ENCODE data around the gene AGPS.
A peak's percentile ranks its signal among the peaks of the same experiment; 100 is the strongest.
"Not testable (repeated sequence)": the region's sequence is repeated elsewhere in the genome, so short reads cannot be mapped to it uniquely, and the experiment has no call there.

AGPS gene

DNA sequence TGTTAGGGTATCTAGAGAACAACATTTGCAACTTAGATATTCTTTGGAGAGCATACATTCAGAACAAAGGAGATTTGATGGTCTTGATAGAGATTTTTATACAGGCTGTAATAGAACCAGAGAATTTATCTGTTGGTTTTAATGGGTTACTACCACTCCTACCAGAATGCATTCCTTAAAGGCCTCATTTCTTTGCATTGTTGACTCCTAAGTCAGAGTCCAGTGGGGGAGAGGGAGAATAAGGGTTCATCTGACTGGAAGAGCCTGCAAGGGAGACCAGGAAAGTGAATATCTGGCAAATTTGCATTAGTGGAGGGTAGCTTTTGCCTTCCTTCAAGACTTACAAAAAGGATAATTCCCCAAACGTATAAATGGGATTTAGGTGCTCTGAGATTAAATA is 29.7 kb downstream of the AGPS start:
- no peak for DNase-seq (ENCODE audit: low read depth)

DNA sequence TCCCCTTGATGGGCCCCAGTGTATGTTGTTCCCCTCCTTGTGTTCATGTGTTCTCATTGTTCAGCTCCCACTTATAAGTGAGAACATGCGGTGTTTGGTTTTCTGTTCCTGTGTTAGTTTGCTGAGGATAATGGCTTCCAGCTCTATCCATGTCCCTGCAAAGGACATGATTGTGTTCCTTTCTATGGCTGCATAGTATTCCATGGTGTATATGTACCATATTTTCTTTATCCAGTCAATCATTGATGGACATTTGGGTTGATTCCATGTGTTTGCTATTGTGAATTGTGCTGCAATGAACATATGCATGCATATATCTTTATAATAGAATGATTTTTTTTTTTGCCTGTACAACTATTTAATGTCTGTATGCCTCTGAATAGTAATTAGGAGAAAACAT is 31.5 kb downstream of the AGPS start:
- DNase-seq (ENCODE audit: low read depth): not testable (repeated sequence)

GRCh38 chr2:177424620-177425019 is 32.0 kb downstream of the AGPS start:
- DNase-seq (ENCODE audit: low read depth): not testable (repeated sequence)

GRCh38 chr2:177427316-177427715 is 34.7 kb downstream of the AGPS start:
- no peak for DNase-seq (ENCODE audit: low read depth)

GRCh38 chr2:177427936-177428335 is 35.4 kb downstream of the AGPS start:
- DNase-seq (ENCODE audit: low read depth): not testable (repeated sequence)

GRCh38 chr2:177429688-177430325 is 37.2 kb downstream of the AGPS start:
- DNase-seq (ENCODE audit: low read depth): peak; percentile 79

- no peak for DNase-seq (ENCODE audit: low read depth)
Measured at GRCh38 chr2:177430411-177430810, 37.8 kb downstream of the AGPS start.

GRCh38 chr2:177431111-177431725 is 38.6 kb downstream of the AGPS start:
- DNase-seq (ENCODE audit: low read depth): not testable (repeated sequence)

DNA sequence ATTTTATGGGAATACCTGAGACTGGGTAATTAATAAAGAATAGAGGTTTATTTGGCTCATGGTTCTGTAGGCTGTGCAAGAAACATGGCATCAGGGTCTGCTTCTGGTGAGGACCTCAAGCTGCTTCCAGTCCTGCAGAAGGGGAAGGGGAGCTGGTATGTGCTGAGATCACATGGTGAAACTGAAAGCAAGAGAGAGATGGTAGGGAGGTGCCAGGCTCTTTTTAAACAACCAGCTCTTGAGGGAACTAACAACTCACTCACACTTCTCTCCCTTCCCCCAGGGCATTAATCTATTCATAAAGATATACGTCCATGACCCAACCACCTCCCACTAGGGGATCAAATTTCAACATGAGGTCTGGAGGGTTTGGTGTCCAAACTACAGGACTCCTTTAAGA is 40.1 kb downstream of the AGPS start:
- DNase-seq (ENCODE audit: low read depth): no peak

DNA sequence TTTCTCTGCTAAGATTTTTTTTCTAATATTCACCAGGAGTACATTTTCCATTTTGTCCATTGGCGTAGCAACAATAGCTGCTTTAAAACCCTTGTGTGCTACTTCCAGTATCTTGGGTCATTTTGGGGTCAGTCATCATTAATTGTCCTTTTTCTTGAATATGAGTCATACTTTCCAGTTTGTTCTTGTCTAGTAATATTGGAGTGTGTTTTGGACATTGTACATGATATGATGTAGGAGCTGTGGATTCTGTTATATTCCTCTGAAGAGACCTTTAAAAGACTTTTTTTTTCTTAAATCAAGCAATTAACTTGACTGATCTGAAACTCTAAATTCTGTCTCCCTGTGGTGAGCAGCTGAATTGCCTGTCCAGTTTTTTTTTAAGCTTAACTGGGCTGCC is 40.8 kb downstream of the AGPS start:
- no peak for DNase-seq (ENCODE audit: low read depth)

GRCh38 chr2:177434475-177434874 is 41.9 kb downstream of the AGPS start:
- no peak for DNase-seq (ENCODE audit: low read depth)

GRCh38 chr2:177445200-177445599 is 52.6 kb downstream of the AGPS start:
- no peak for DNase-seq (ENCODE audit: low read depth)

- DNase-seq (ENCODE audit: low read depth): no peak
Measured at GRCh38 chr2:177448031-177448430, 55.5 kb downstream of the AGPS start.

DNA sequence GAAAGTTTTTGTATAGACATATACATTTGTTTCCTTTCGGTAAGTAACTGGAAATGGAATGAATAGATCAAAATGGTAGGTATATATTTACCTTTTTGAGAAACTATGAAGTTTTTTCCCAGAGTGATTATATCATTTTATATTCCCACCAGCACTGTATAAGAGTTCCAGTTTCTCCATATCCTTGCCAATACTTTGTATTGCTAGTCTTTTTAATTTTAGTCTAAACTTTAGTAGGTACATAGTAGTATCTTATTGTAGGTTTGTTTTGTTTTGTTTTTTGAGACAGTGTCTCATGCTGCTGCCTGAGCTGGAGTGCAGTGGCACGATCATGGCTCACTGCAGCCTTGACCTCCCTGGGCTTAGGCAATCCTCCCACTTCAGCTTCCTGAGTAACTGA is 56.6 kb downstream of the AGPS start:
- no peak for DNase-seq (ENCODE audit: low read depth)

GRCh38 chr2:177455187-177455586 is 62.6 kb downstream of the AGPS start:
- no peak for DNase-seq (ENCODE audit: low read depth)

DNA sequence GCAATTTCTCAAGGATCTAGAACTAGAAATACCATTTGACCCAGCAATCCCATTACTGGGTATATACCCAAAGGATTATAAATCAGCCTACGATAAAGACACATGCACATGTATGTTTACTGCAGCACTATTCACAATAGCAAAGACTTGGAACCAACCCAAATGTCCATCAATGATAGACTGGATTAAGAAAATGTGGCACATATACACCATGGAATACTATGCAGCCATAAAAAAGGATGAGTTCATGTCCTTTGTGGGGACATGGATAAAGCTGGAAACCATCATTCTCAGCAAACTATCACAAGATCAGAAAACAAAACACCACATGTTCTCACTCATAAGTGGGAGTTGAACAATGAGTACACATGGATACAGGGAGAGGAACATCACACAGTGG is 67.2 kb downstream of the AGPS start:
- DNase-seq (ENCODE audit: low read depth): not testable (repeated sequence)

- no peak for DNase-seq (ENCODE audit: low read depth)
Measured at GRCh38 chr2:177460973-177461585, 68.5 kb downstream of the AGPS start.

DNA sequence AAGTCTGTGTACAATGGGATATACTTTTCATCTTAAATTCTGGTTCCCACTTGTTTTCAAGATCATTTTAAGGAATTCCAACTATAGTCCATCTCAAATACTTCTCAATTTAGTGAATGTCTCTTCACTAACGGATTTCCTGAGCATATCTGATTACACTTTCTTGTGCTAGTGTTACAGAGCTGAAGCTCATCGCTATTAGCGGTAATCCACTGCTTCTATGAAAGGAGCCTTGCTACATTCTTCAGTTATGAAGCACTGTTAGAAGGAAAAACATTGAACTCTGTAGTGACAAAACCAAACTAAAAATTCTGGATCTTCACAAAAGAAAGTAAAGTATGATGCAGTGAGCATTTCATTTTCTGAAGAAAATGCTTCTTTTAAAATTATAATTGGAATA is 72.0 kb downstream of the AGPS start:
- no peak for DNase-seq (ENCODE audit: low read depth)

DNA sequence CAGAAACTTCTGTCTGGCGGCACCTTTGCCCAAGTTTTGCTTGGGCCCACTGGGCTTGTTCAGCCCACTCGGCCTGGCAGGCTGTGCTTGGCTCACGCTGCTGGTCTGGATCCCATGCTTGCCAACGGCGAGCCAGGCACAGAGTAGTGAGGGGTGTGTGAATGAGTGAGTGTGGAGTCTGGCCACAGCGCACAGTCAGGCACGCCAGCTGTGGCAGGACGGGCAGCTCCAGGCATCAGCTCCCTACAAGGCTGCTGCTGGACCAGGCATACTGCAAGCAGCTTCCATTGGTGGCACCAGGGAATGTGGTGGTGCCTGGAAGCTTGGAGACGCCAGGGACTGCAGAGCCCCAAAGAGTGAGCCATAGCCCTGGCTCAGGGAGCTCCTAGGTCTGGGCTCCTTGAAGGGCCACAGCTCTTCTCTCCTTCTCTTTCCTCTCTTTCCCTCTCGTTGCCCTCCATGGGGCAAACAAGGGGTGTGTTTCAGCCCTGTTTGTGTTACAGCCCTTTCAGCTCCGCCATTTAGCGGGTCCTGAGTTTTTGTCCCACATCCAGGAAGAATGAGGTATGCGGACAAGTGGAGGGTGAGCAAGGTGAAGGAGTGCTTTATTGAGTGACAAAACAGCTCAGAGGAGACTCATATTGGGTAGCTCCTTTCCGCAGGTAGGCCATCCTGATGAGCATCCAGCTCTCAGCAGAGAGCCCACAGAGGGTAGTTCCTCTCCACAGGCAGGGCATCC is 73.0 kb downstream of the AGPS start:
- DNase-seq (ENCODE audit: low read depth): no peak

DNA sequence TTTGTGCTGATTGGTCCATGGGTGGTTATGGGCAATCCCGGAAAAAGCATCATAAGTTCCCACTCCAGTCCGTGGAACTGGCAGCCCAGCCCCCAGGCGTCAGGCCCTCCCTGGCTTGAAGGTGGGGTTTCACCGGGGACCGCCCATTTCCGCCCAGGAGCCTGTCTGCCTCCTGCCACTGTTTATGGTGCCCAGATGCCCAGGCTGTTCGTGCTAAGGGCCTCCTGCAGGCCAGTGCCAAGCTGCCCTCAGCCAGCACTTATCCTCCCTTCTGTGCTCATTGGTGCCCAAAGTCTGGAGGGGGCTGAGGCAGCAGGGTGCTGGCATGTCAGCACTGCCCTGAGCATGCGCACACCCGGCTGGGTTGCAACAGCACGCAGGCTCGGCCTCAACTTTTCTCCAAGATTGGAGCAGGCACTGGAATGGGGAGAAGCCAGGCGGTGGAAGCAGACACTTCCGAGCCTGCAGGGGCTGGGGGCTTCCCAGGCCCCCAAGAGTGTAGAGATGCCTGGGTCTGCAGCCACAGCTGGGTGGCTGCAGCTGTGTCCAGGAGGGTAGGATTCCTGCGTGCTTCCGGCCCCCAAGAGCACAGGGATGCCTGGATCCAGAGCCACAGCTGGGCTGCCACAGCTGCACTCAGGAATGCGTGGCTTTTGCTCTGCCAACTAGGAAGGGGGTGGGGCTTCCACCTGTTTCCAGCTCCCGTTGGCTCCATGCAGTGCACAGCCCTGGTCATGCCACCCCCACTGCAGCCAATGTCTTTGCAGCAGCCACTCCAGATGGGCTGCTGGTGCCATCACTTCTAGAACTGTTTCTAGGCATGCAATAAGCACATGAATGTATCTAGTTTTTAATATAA is 74.0 kb downstream of the AGPS start:
- no peak for DNase-seq (ENCODE audit: low read depth)

DNA sequence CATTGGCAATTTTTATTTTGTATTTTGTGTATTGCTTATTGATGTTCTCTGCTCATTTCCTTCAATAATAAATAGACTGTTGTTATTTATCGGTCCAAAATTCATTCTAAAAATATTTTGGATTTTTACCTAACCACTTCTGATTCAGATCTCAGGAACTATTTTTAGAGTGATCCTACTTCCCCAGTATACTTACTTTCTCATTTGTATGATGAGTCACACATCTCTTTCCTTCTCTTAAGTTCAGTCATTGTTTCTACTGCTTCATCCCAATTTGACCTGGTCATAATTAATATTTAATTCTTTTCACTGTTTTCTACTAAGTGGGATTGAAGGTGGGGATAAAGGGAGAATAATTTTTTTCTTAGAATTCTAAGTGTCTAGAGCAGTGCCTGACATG is 75.1 kb downstream of the AGPS start:
- DNase-seq (ENCODE audit: low read depth): peak; percentile 23

DNA sequence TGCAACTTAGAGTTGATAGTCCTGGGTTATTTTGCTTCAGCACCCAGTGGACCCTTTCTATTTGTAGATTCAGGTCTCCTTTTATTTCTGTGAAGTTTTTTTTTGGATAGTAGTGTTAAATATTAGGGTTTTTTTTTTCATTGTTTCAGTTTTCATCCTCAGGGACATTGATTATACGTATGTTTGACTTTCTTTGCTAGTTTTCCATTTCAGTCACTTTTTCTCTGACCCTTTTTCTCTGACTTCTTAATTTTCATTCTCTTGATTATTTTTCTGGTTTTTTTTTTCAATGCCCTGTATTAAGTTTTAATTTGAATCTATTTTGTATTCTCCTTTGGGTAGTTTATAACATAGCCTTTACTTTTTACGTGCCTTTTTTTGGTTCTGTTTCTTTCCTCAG is 79.4 kb downstream of the AGPS start:
- DNase-seq (ENCODE audit: low read depth): no peak

All from stromal cell of bone marrow (primary cell).